ENCODE data around the gene HCFC1.

Gene HCFC1

GRCh38 chrX:153925387-153925738, 46.3 kb downstream of the HCFC1 start:
- DNase-seq (no peak), ATAC-seq (no peak)
- peak overlapping the region; percentile 90 for H3K4me3 Mint-ChIP-seq
- no peaks in the 10 kb centered on the region for H3K27me3 Mint-ChIP-seq
- peaks cover 13% of the 10 kb centered on the region for H3K36me3 Mint-ChIP-seq (ENCODE audit: low read depth)
- H3K27ac Mint-ChIP-seq: peak overlapping the region; percentile 96
- no peaks in the 10 kb centered on the region for H3K9me3 Mint-ChIP-seq
- peaks cover 29% of the 10 kb centered on the region for H3K4me1 Mint-ChIP-seq

GRCh38 chrX:153924149-153924861, 47.3 kb downstream of the HCFC1 start:
- ATAC-seq (no peak), DNase-seq (no peak)
- peaks cover 30% of the 10 kb centered on the region for H3K4me1 Mint-ChIP-seq
- peak overlapping the region; percentile 96 for H3K27ac Mint-ChIP-seq
- H3K9me3 Mint-ChIP-seq: no peaks in the 10 kb centered on the region
- H3K27me3 Mint-ChIP-seq: no peaks in the 10 kb centered on the region
- peaks cover 17% of the 10 kb centered on the region for H3K36me3 Mint-ChIP-seq (ENCODE audit: low read depth)
- peak overlapping the region; percentile 90 for H3K4me3 Mint-ChIP-seq

GRCh38 chrX:153922932-153923857, 48.4 kb downstream of the HCFC1 start:
- ATAC-seq (no peak), DNase-seq (no peak)
- H3K9me3 Mint-ChIP-seq: no peaks in the 10 kb centered on the region
- no peaks in the 10 kb centered on the region for H3K27me3 Mint-ChIP-seq
- peak overlapping the region; percentile 90 for H3K4me3 Mint-ChIP-seq
- peaks cover 12% of the 10 kb centered on the region for H3K36me3 Mint-ChIP-seq (ENCODE audit: low read depth)
- peak overlapping the region; percentile 96 for H3K27ac Mint-ChIP-seq
- peaks cover 21% of the 10 kb centered on the region for H3K4me1 Mint-ChIP-seq

GRCh38 chrX:153921511-153922446, 49.8 kb downstream of the HCFC1 start:
- DNase-seq: no peak
- Mint-ChIP-seq H3K4me1 (peaks cover 21% of the 10 kb centered on the region), H3K4me3 (peak overlapping the region; percentile 90), H3K27me3 (no peaks in the 10 kb centered on the region), H3K9me3 (no peaks in the 10 kb centered on the region), H3K36me3 (ENCODE audit: low read depth) (peaks cover 18% of the 10 kb centered on the region), H3K27ac (peak overlapping the region; percentile 76)
- ATAC-seq: no peak

- H3K4me1 Mint-ChIP-seq: peaks cover 21% of the 10 kb centered on the region
- H3K27ac Mint-ChIP-seq: no peak overlapping the region
- H3K4me3 Mint-ChIP-seq: no peak overlapping the region
- ATAC-seq (no peak), DNase-seq (no peak)
- H3K36me3 Mint-ChIP-seq (ENCODE audit: low read depth): peaks cover 19% of the 10 kb centered on the region
- H3K27me3 Mint-ChIP-seq: no peaks in the 10 kb centered on the region
- H3K9me3 Mint-ChIP-seq: no peaks in the 10 kb centered on the region
These were observed 50.5 kb downstream of the HCFC1 start for GRCh38 chrX:153921070-153921469.

- Mint-ChIP-seq H3K4me1 (peaks cover 21% of the 10 kb centered on the region), H3K9me3 (no peaks in the 10 kb centered on the region), H3K36me3 (ENCODE audit: low read depth) (peaks cover 24% of the 10 kb centered on the region), H3K27ac (no peak overlapping the region), H3K4me3 (no peak overlapping the region), H3K27me3 (no peaks in the 10 kb centered on the region)
- DNase-seq: no peak
- no peak for ATAC-seq
These were observed 51.1 kb downstream of the HCFC1 start for GRCh38 chrX:153920546-153920945.

- Mint-ChIP-seq H3K4me3 (no peak overlapping the region), H3K27ac (no peak overlapping the region), H3K27me3 (no peaks in the 10 kb centered on the region), H3K9me3 (no peaks in the 10 kb centered on the region), H3K4me1 (peaks cover 20% of the 10 kb centered on the region), H3K36me3 (ENCODE audit: low read depth) (peaks cover 28% of the 10 kb centered on the region)
- ATAC-seq (no peak), DNase-seq (no peak)
These were observed 52.3 kb downstream of the HCFC1 start for GRCh38 chrX:153919281-153919680.

GRCh38 chrX:153917869-153918268, 53.7 kb downstream of the HCFC1 start:
- DNase-seq (no peak), ATAC-seq (no peak)
- Mint-ChIP-seq H3K36me3 (ENCODE audit: low read depth) (peaks cover 23% of the 10 kb centered on the region), H3K27ac (no peak overlapping the region), H3K4me3 (no peak overlapping the region), H3K27me3 (no peaks in the 10 kb centered on the region), H3K4me1 (peaks cover 11% of the 10 kb centered on the region), H3K9me3 (no peaks in the 10 kb centered on the region)

- H3K27ac Mint-ChIP-seq: no peak overlapping the region
- no peaks in the 10 kb centered on the region for H3K9me3 Mint-ChIP-seq
- H3K36me3 Mint-ChIP-seq (ENCODE audit: low read depth): peaks cover 22% of the 10 kb centered on the region
- peaks cover 4% of the 10 kb centered on the region for H3K4me1 Mint-ChIP-seq
- no peaks in the 10 kb centered on the region for H3K27me3 Mint-ChIP-seq
- DNase-seq (no peak), ATAC-seq (no peak)
- no peak overlapping the region for H3K4me3 Mint-ChIP-seq
These were observed 57.9 kb downstream of the HCFC1 start for GRCh38 chrX:153913701-153914100.

- peaks cover 4% of the 10 kb centered on the region for H3K4me1 Mint-ChIP-seq
- H3K36me3 Mint-ChIP-seq (ENCODE audit: low read depth): peaks cover 22% of the 10 kb centered on the region
- ATAC-seq: no peak
- no peak for DNase-seq
- H3K9me3 Mint-ChIP-seq: no peaks in the 10 kb centered on the region
- no peak overlapping the region for H3K27ac Mint-ChIP-seq
- no peak overlapping the region for H3K4me3 Mint-ChIP-seq
- H3K27me3 Mint-ChIP-seq: no peaks in the 10 kb centered on the region
These were observed 58.4 kb downstream of the HCFC1 start for GRCh38 chrX:153913211-153913610.

GRCh38 chrX:153911798-153912197, 59.8 kb downstream of the HCFC1 start:
- H3K9me3 Mint-ChIP-seq: no peaks in the 10 kb centered on the region
- no peak overlapping the region for H3K27ac Mint-ChIP-seq
- no peak for ATAC-seq

GRCh38 chrX:153910446-153910845, 61.2 kb downstream of the HCFC1 start:
- Mint-ChIP-seq H3K36me3 (ENCODE audit: low read depth) (peaks cover 10% of the 10 kb centered on the region), H3K27ac (no peak overlapping the region), H3K9me3 (no peaks in the 10 kb centered on the region), H3K4me1 (peaks cover 8% of the 10 kb centered on the region), H3K27me3 (no peaks in the 10 kb centered on the region), H3K4me3 (no peak overlapping the region)
- ATAC-seq (no peak), DNase-seq (no peak)

More at GRCh38 chrX:153911798-153912197, 59.8 kb downstream of the HCFC1 start:
- Mint-ChIP-seq H3K36me3 (ENCODE audit: low read depth) (peaks cover 16% of the 10 kb centered on the region), H3K27me3 (no peaks in the 10 kb centered on the region), H3K4me1 (peaks cover 4% of the 10 kb centered on the region), H3K4me3 (no peak overlapping the region)
- no peak for DNase-seq

- H3K4me3 Mint-ChIP-seq: no peak overlapping the region
- H3K9me3 Mint-ChIP-seq: no peaks in the 10 kb centered on the region
- ATAC-seq (no peak), DNase-seq (no peak)
- no peak overlapping the region for H3K27ac Mint-ChIP-seq
- peaks cover 10% of the 10 kb centered on the region for H3K36me3 Mint-ChIP-seq (ENCODE audit: low read depth)
- H3K4me1 Mint-ChIP-seq: peaks cover 8% of the 10 kb centered on the region
- H3K27me3 Mint-ChIP-seq: no peaks in the 10 kb centered on the region
These were observed 61.6 kb downstream of the HCFC1 start for GRCh38 chrX:153909980-153910360.

Measured in activated naive CD8-positive, alpha-beta T cell treated with anti-CD3 and anti-CD28 coated beads, Interleukin-2, amount 50 U/mL, for 24 hours (primary cell).